ENCODE data around the gene CD44.

- no peak for TF ChIP-seq CTCF (IDR thresholded peaks at IDR 0.05)
- no peak for TF ChIP-seq POLR2A (IDR thresholded peaks at IDR 0.05)
- no peak for TF ChIP-seq POLR2AphosphoS5 (IDR thresholded peaks at IDR 0.05)
- no peak for TF ChIP-seq EP300 (IDR thresholded peaks at IDR 0.05; ENCODE audit: low read depth)
These were observed 122.2 kb downstream of the CD44 start for GRCh38 chr11:35261197-35261596.
